ENCODE measurements around the gene ZNF441. TPM values are rescaled to one million over a fixed set of nuclear protein-coding genes. Genes with fewer than 3 reads are reported as not detected.

The ZNF441 gene
- total RNA-seq, 2 donors from 2014 or later, result 2.0 to 3.4 TPM

- no peak for DNase-seq (ENCODE audit: low spot score)
- Histone ChIP-seq H3K9me3 (peaks cover 0 to 37% of the 10 kb centered on the region in 2 donors), H3K4me1 (no peaks in the 10 kb centered on the region), H3K27me3 (no peaks in the 10 kb centered on the region), H3K4me3 (no peak overlapping the region), H3K36me3 (no peaks in the 10 kb centered on the region), H3K27ac (no peak overlapping the region)
- no peak for TF ChIP-seq CTCF (IDR thresholded peaks at IDR 0.05)
These were observed 17.0 kb upstream of the ZNF441 start for GRCh38 chr19:11749751-11750150.

GRCh38 chr19:11752244-11752736 lies 14.5 kb upstream of the ZNF441 start:
- no peak overlapping the region for H3K4me3 ChIP-seq
- peaks cover 0 to 42% of the 10 kb centered on the region in 2 donors for H3K9me3 ChIP-seq
- TF ChIP-seq CTCF (IDR thresholded peaks at IDR 0.05), result no peak
- H3K27ac ChIP-seq, result no peak overlapping the region
- H3K27me3 ChIP-seq, result no peaks in the 10 kb centered on the region
- H3K36me3 ChIP-seq, result no peaks in the 10 kb centered on the region
- H3K4me1 ChIP-seq, result no peaks in the 10 kb centered on the region
- no peak for DNase-seq (ENCODE audit: low spot score)

GRCh38 chr19:11754663-11755062 lies 12.1 kb upstream of the ZNF441 start:
- Histone ChIP-seq H3K27ac (no peak overlapping the region), H3K9me3 (peaks cover 0 to 37% of the 10 kb centered on the region in 2 donors), H3K36me3 (no peaks in the 10 kb centered on the region), H3K4me3 (no peak overlapping the region), H3K27me3 (no peaks in the 10 kb centered on the region), H3K4me1 (no peaks in the 10 kb centered on the region)
- no peak for TF ChIP-seq CTCF (IDR thresholded peaks at IDR 0.05)
- DNase-seq (ENCODE audit: low spot score), result no peak

- Histone ChIP-seq H3K4me3 (no peak overlapping the region), H3K9me3 (peaks cover 0 to 29% of the 10 kb centered on the region in 2 donors), H3K36me3 (no peaks in the 10 kb centered on the region), H3K27me3 (no peaks in the 10 kb centered on the region), H3K27ac (no peak overlapping the region), H3K4me1 (no peaks in the 10 kb centered on the region)
- no peak for TF ChIP-seq CTCF (IDR thresholded peaks at IDR 0.05)
- no peak for DNase-seq (ENCODE audit: low spot score)
These were observed 9.8 kb upstream of the ZNF441 start for GRCh38 chr19:11756965-11757364.

- Histone ChIP-seq H3K27me3 (no peaks in the 10 kb centered on the region), H3K4me3 (no peak overlapping the region), H3K9me3 (peaks cover 0 to 32% of the 10 kb centered on the region in 2 donors), H3K4me1 (no peaks in the 10 kb centered on the region), H3K36me3 (no peaks in the 10 kb centered on the region), H3K27ac (no peak overlapping the region)
- no peak for TF ChIP-seq CTCF (IDR thresholded peaks at IDR 0.05)
- DNase-seq (ENCODE audit: low spot score), result no peak
These were observed 7.0 kb upstream of the ZNF441 start for GRCh38 chr19:11759805-11760204.

GRCh38 chr19:11763117-11763516 lies 3.7 kb upstream of the ZNF441 start:
- Histone ChIP-seq H3K36me3 (no peaks in the 10 kb centered on the region), H3K4me1 (peaks cover 0 to 13% of the 10 kb centered on the region in 2 donors), H3K27ac (no peak overlapping the region), H3K9me3 (peaks cover 0 to 11% of the 10 kb centered on the region in 2 donors), H3K27me3 (no peaks in the 10 kb centered on the region), H3K4me3 (no peak overlapping the region)
- no peak for TF ChIP-seq CTCF (IDR thresholded peaks at IDR 0.05)
- no peak for DNase-seq (ENCODE audit: low spot score)

All from right atrium auricular region (tissue), 2 donors.